ENCODE measurements around the gene STIM2.

DNA sequence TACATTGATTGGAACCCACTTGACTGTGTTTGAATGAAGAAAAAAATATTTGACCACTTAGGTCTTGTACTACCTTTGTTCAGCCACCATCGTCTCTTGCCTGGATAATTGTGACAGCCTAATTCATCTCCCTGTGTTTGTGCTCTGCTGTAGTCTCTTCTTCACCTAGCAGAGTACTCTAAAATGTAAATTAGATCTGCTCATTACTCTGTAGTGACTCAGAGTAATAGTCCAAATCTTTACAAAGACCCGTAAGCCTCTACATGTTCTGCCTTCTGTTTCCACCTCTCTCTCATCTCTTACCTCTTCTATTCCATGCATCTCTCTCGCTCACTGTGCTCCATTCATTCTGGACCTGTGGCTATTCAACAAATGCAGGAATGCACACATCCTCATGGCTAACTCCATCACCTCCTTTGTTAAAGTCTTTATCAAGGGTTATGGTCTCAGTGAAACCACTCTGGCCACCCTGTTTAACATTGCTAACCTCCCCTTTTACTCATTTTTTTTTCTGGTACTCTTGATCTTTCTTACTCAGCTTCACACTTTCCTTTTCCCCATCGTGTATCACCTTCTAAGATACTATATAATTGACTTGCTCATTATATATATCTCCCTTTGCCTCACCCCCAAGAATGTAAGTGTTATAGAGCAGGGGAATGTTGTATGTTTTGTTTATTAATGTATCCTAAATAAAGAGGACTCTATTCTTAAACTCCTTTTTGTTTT lies 98.4 kb downstream of the STIM2 start:
- TF ChIP-seq, protein P1, sequence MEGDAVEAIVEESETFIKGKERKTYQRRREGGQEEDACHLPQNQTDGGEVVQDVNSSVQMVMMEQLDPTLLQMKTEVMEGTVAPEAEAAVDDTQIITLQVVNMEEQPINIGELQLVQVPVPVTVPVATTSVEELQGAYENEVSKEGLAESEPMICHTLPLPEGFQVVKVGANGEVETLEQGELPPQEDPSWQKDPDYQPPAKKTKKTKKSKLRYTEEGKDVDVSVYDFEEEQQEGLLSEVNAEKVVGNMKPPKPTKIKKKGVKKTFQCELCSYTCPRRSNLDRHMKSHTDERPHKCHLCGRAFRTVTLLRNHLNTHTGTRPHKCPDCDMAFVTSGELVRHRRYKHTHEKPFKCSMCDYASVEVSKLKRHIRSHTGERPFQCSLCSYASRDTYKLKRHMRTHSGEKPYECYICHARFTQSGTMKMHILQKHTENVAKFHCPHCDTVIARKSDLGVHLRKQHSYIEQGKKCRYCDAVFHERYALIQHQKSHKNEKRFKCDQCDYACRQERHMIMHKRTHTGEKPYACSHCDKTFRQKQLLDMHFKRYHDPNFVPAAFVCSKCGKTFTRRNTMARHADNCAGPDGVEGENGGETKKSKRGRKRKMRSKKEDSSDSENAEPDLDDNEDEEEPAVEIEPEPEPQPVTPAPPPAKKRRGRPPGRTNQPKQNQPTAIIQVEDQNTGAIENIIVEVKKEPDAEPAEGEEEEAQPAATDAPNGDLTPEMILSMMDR (IDR thresholded peaks at IDR 0.05; ENCODE audit: borderline replicate concordance, extremely low read depth, low read length, poor library complexity, severe bottlenecking) = no peak
- TF ChIP-seq EZH2 (IDR thresholded peaks at IDR 0.05; ENCODE audit: borderline replicate concordance, low read depth, low read length, severe bottlenecking) = no peak

All from DND-41 (cell line).